Ishikawa (cell line): ENCODE results near the gene COL23A1.

Experiments
- CEBPB ChIP-seq: IDR thresholded peaks from 2 replicates; pipeline ENCODE4 v1.6.1; 2012
- CREB1 ChIP-seq: IDR thresholded peaks from 2 replicates; pipeline ENCODE4 v1.6.1; 2012; ENCODE audit warnings: low read depth
- EGR1 ChIP-seq: IDR thresholded peaks from 2 replicates; pipeline ENCODE4 v1.6.1; 2012
- EP300 ChIP-seq: IDR thresholded peaks from 2 replicates; pipeline ENCODE4 v1.6.1; 2012; ENCODE audit warnings: borderline replicate concordance
- FOXM1 ChIP-seq: IDR thresholded peaks from 2 replicates; pipeline ENCODE4 v1.6.1; 2012; ENCODE audit warnings: low read depth, borderline replicate concordance
- NFIC ChIP-seq: IDR thresholded peaks from 2 replicates; pipeline ENCODE4 v1.6.1; 2012
- RAD21 ChIP-seq: IDR thresholded peaks from 2 replicates; pipeline ENCODE4 v1.6.1; 2012; ENCODE audit warnings: low read depth
- REST ChIP-seq: IDR thresholded peaks from 2 replicates; pipeline ENCODE4 v1.6.1; 2012; ENCODE audit warnings: low read depth, mild to moderate bottlenecking
- TAF1 ChIP-seq: IDR thresholded peaks from 2 replicates; pipeline ENCODE4 v1.6.1; 2012; ENCODE audit warnings: low read depth, mild to moderate bottlenecking
- TCF12 ChIP-seq: IDR thresholded peaks from 2 replicates; pipeline ENCODE4 v1.6.1; 2012; ENCODE audit warnings: low read depth
- TEAD4 ChIP-seq: IDR thresholded peaks from 2 replicates; pipeline ENCODE4 v1.6.1; 2012
- YY1 ChIP-seq: IDR thresholded peaks from 2 replicates; pipeline ENCODE4 v1.6.1; 2012; ENCODE audit warnings: low read depth
- ZBTB7A ChIP-seq: IDR thresholded peaks from 2 replicates; pipeline ENCODE4 v1.6.1; 2012; ENCODE audit warnings: low read depth
- TF ChIP-seq, protein P1 (sequence below): IDR thresholded peaks from 2 replicates; pipeline ENCODE4 v1.6.1; 2012
- TF ChIP-seq, protein P2 (sequence below): IDR thresholded peaks from 2 replicates; pipeline ENCODE4 v1.6.1; 2012

Gene COL23A1

GRCh38 chr5:178336889-178337288, 253.3 kb downstream of the COL23A1 start:
- no peak for TF ChIP-seq YY1
- TF ChIP-seq EP300: no peak
- no peak for TF ChIP-seq RAD21
- no peak for TF ChIP-seq CREB1
- no peak for TF ChIP-seq TEAD4
- no peak for TF ChIP-seq FOXM1
- no peak for TF ChIP-seq CEBPB
- no peak for TF ChIP-seq NFIC
- TF ChIP-seq, protein P1, sequence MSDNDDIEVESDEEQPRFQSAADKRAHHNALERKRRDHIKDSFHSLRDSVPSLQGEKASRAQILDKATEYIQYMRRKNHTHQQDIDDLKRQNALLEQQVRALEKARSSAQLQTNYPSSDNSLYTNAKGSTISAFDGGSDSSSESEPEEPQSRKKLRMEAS: no peak
- TF ChIP-seq REST: no peak
- TF ChIP-seq, protein P2, sequence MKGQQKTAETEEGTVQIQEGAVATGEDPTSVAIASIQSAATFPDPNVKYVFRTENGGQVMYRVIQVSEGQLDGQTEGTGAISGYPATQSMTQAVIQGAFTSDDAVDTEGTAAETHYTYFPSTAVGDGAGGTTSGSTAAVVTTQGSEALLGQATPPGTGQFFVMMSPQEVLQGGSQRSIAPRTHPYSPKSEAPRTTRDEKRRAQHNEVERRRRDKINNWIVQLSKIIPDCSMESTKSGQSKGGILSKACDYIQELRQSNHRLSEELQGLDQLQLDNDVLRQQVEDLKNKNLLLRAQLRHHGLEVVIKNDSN: no peak
- TF ChIP-seq TCF12: no peak
- TF ChIP-seq ZBTB7A: no peak
- no peak for TF ChIP-seq EGR1
- no peak for TF ChIP-seq TAF1

GRCh38 chr5:178335302-178336030, 254.7 kb downstream of the COL23A1 start:
- TF ChIP-seq, protein P1: no peak
- TF ChIP-seq TEAD4: no peak
- TF ChIP-seq REST: no peak
- TF ChIP-seq ZBTB7A: no peak
- TF ChIP-seq YY1: no peak
- TF ChIP-seq TCF12: no peak
- TF ChIP-seq, protein P2: no peak
- TF ChIP-seq FOXM1: no peak

DNA sequence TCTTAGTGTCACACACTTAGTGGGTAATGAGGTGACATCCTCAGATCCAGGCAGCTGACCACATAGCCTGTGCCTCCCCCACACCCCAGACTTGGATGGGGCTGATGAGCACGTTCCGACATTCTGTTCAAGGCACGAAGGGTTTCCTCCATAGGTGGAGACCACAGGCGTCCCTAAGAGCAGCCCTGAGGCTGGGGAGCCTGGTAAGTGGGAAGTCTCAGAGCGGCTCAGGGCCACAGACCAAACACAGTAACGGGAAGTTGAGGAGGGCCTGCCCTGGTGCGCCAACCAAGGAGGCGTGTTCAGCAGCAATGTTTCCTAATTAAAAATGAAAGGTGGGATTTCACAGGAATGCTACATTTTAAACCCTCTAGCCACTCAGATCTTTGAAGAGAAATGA, 255.3 kb downstream of the COL23A1 start:
- no peak for TF ChIP-seq TCF12

- TF ChIP-seq FOXM1: no peak
- TF ChIP-seq EGR1: no peak
- TF ChIP-seq RAD21: no peak
- TF ChIP-seq ZBTB7A: no peak
- TF ChIP-seq NFIC: no peak
- TF ChIP-seq TCF12: no peak
- TF ChIP-seq REST: no peak
- TF ChIP-seq TAF1: no peak
- TF ChIP-seq, protein P1: no peak
- TF ChIP-seq, protein P2: no peak
- no peak for TF ChIP-seq EP300
- TF ChIP-seq CEBPB: no peak
- TF ChIP-seq YY1: no peak
These were observed 256.2 kb downstream of the COL23A1 start for GRCh38 chr5:178333821-178334481.
